HCT116 (cell line): ENCODE results near the gene FFAR4. TPM values are rescaled to one million over a fixed set of nuclear protein-coding genes. Genes with fewer than 3 reads are reported as not detected.

Source experiments
- ATAC-seq: fragments of 200-7000 bp; cut with Tn5 transposase; 2 replicates; pipeline ENCODE4 v1.9.1; 2020; ENCODE audit warnings: mild to moderate bottlenecking, moderate library complexity
- BruUV-seq: library from RNA; stranded (reverse); fragments of 400-500 nt; replicated peaks from 2 replicates; lab custom pipeline; 2021; lab: Mats Ljungman, UMichigan
- CTCF ChIA-PET: fragments of 300-600 bp; sonication (Branson Sonifier 250); formaldehyde crosslinking; loops from one replicate; lab custom pipeline; 2021; ENCODE audit warnings: antibody characterized with exemption; lab: Charles Lee
- POLR2A ChIA-PET: fragments of 300-600, 350-600 bp; sonication (Branson Sonifier 250); formaldehyde crosslinking; loops from one replicate; lab custom pipeline; 2021; ENCODE audit warnings: antibody characterized with exemption; lab: Charles Lee
- RAD21 ChIA-PET, 2 experiments: fragments of 300-600 bp; sonication (Branson Sonifier 250); formaldehyde crosslinking; loops; one replicate each; lab custom pipeline; 2023; ENCODE audit warnings: low total read pairs in 2 of 2; ENCODE audit not compliant: uncharacterized antibody in 2 of 2, unreplicated experiment in 2 of 2, low non-redundant PET in 1 of 2; lab: Charles Lee
- DNase-seq: peaks from one replicate; pipeline ENCODE4 v3.0.0-alpha.2; 2010; ENCODE audit warnings: low read depth, low spot score
- H2AFZ ChIP-seq: fragments of 200-600 bp; shearing (Covaris generic), sonication (generic); 2 replicates; pipeline ENCODE4 v1.6.1; 2017; ENCODE audit warnings: low read depth, mixed run types, mixed read lengths, antibody characterized with exemption, low read length; ENCODE audit not compliant: poor library complexity, severe bottlenecking
- H3K27ac ChIP-seq: 2 replicates; pipeline ENCODE4 v1.5.1; 2012; ENCODE audit warnings: low read depth, low read length
- H3K27me3 ChIP-seq: fragments of 200-600 bp; sonication (generic); 2 replicates; pipeline ENCODE4 v1.6.1; 2016; ENCODE audit warnings: mixed run types, low read length, mixed read lengths; ENCODE audit not compliant: insufficient read depth
- H3K36me3 ChIP-seq, 2 experiments: fragments of 200-500 bp in 1 of 2; fragments of 200-600 bp in 1 of 2; sonication (Bioruptor generic) in 1 of 2; sonication (generic) in 1 of 2; 2 replicates each; pipeline versions ENCODE4 v1.5.1 to v1.6.1; 2014 to 2016; ENCODE audit warnings: low read length in 2 of 2, inconsistent platforms in 1 of 2, mixed read lengths in 1 of 2, mixed run types in 1 of 2; ENCODE audit not compliant: insufficient read depth in 2 of 2, control insufficient read depth in 1 of 2
- H3K4me1 ChIP-seq, 2 experiments: fragments of 200-600 bp in 1 of 2; sonication (generic) in 1 of 2; 2 replicates each; pipeline versions ENCODE4 v1.5.1 to v1.6.1; 2012 to 2017; ENCODE audit warnings: low read length in 2 of 2, inconsistent platforms in 1 of 2, mild to moderate bottlenecking in 1 of 2, mixed read lengths in 1 of 2, mixed run types in 1 of 2, moderate library complexity in 1 of 2; ENCODE audit not compliant: insufficient read depth in 2 of 2, control insufficient read depth in 1 of 2
- H3K4me2 ChIP-seq: fragments of 200-600 bp; sonication (generic); 2 replicates; pipeline ENCODE4 v1.6.1; 2017; ENCODE audit warnings: mixed run types, low read length, mixed read lengths
- H3K4me3 ChIP-seq, 2 experiments: fragments of 200-600 bp in 1 of 2; sonication (generic) in 1 of 2; replicated peaks in 1 of 2; 2 replicates each; pipeline ENCODE4 v1.5.1; 2011 to 2016; ENCODE audit warnings: low read length in 2 of 2, control low read depth in 1 of 2, low read depth in 1 of 2, mild to moderate bottlenecking in 1 of 2, mixed read lengths in 1 of 2, mixed run types in 1 of 2
- H3K79me2 ChIP-seq: fragments of 200-600 bp; sonication (generic); 2 replicates; pipeline ENCODE4 v1.6.1; 2017; ENCODE audit warnings: mild to moderate bottlenecking, mixed run types, low read length, moderate library complexity, mixed read lengths; ENCODE audit not compliant: insufficient read depth
- H3K9ac ChIP-seq: fragments of 200-600 bp; sonication (generic); 2 replicates; pipeline ENCODE4 v1.6.1; 2016; ENCODE audit warnings: low read length, mixed read lengths
- H3K9me2 ChIP-seq: fragments of 200-600 bp; sonication (generic), shearing (Covaris generic); 2 replicates; pipeline ENCODE4 v1.6.1; 2017; ENCODE audit warnings: mixed run types, mild to moderate bottlenecking, moderate library complexity; ENCODE audit not compliant: insufficient read depth
- H3K9me3 ChIP-seq, 2 experiments: fragments of 200-500 bp in 1 of 2; fragments of 200-600 bp in 1 of 2; sonication (Bioruptor generic) in 1 of 2; sonication (generic) in 1 of 2; 2 replicates each; pipeline ENCODE4 v1.6.1; 2014 to 2017; ENCODE audit warnings: low read length in 2 of 2, mixed read lengths in 2 of 2, inconsistent platforms in 1 of 2, low read depth in 1 of 2, mild to moderate bottlenecking in 1 of 2, mixed run types in 1 of 2, moderate library complexity in 1 of 2; ENCODE audit not compliant: control insufficient read depth in 1 of 2, insufficient read depth in 1 of 2
- H4K20me1 ChIP-seq: fragments of 200-600 bp; sonication (generic), shearing (Covaris generic); 2 replicates; pipeline ENCODE4 v1.6.1; 2017; ENCODE audit warnings: mixed run types, mild to moderate bottlenecking, moderate library complexity; ENCODE audit not compliant: insufficient read depth
- CEBPB ChIP-seq: IDR thresholded peaks from 2 replicates; pipeline ENCODE4 v1.6.1; 2012; ENCODE audit warnings: low read depth
- EGR1 ChIP-seq: IDR thresholded peaks from 2 replicates; pipeline ENCODE4 v1.6.1; 2012; ENCODE audit warnings: low read depth
- ELF1 ChIP-seq: IDR thresholded peaks from 2 replicates; pipeline ENCODE4 v1.6.1; 2012; ENCODE audit warnings: low read depth, borderline replicate concordance
- EZH2phosphoT487 ChIP-seq: fragments of 200-600 bp; IDR thresholded peaks from 2 replicates; pipeline ENCODE4 v1.6.1; 2018; ENCODE audit warnings: antibody characterized with exemption, borderline replicate concordance
- POLR2A ChIP-seq: IDR thresholded peaks from 2 replicates; pipeline ENCODE4 v1.7.0; 2011; ENCODE audit warnings: borderline replicate concordance; ENCODE audit not compliant: insufficient read depth, insufficient read length; ENCODE audit errors: extremely low read depth
- POLR2AphosphoS5 ChIP-seq: IDR thresholded peaks from 2 replicates; pipeline ENCODE4 v1.6.1; 2011; ENCODE audit warnings: mild to moderate bottlenecking, low read depth, low read length, moderate library complexity
- RAD21 ChIP-seq: IDR thresholded peaks from 2 replicates; pipeline ENCODE4 v1.6.1; 2012; ENCODE audit warnings: low read depth, mild to moderate bottlenecking
- SP1 ChIP-seq: IDR thresholded peaks from 2 replicates; pipeline ENCODE4 v1.6.1; 2012; ENCODE audit warnings: low read depth
- TCF7L2 ChIP-seq: IDR thresholded peaks from 2 replicates; pipeline ENCODE4 v1.7.0; 2011; ENCODE audit warnings: borderline replicate concordance, inconsistent platforms; ENCODE audit not compliant: insufficient read depth, insufficient read length; ENCODE audit errors: extremely low read depth
- intact Hi-C: fragments of 100-400 bp; cut with micrococcal nuclease; formaldehyde crosslinking; loops from 2 replicates; pipeline ENCODE4 v1.10.0; 2022
- total RNA-seq: library from RNA; stranded (reverse); gene quantifications from one replicate; pipeline ENCODE4 v1.2.1, GENCODE V29; 2021; ENCODE audit not compliant: unreplicated experiment
- TF ChIP-seq, protein P1 (sequence below), 3 experiments: fragments of 200-600 bp in 1 of 3; sonication (generic) in 1 of 3; IDR thresholded peaks in 2 of 3; conservative IDR thresholded peaks in 1 of 3; 2 replicates each; pipeline ENCODE4 v1.5.1; 2012 to 2017; ENCODE audit warnings: low read depth in 2 of 3, low read length in 2 of 3, antibody characterized with exemption in 1 of 3, borderline replicate concordance in 1 of 3, control low read depth in 1 of 3, mild to moderate bottlenecking in 1 of 3, mixed read lengths in 1 of 3, mixed run types in 1 of 3, moderate library complexity in 1 of 3; ENCODE audit not compliant: insufficient read depth in 1 of 3

Gene FFAR4
- total RNA-seq, 1 experiment from 2014 or later, result not detected

- intact Hi-C loops, result loop anchor here (1.0 to 2.0 kb wide), 2 partner anchors 125 to 262 kb away; no protein-coding TSS in a partner anchor
- Histone ChIP-seq H4K20me1 (no peaks in the 10 kb centered on the region), H3K9me3 (no peaks in the 10 kb centered on the region)
- TF ChIP-seq POLR2A, result no peak
- TF ChIP-seq, protein P1, sequence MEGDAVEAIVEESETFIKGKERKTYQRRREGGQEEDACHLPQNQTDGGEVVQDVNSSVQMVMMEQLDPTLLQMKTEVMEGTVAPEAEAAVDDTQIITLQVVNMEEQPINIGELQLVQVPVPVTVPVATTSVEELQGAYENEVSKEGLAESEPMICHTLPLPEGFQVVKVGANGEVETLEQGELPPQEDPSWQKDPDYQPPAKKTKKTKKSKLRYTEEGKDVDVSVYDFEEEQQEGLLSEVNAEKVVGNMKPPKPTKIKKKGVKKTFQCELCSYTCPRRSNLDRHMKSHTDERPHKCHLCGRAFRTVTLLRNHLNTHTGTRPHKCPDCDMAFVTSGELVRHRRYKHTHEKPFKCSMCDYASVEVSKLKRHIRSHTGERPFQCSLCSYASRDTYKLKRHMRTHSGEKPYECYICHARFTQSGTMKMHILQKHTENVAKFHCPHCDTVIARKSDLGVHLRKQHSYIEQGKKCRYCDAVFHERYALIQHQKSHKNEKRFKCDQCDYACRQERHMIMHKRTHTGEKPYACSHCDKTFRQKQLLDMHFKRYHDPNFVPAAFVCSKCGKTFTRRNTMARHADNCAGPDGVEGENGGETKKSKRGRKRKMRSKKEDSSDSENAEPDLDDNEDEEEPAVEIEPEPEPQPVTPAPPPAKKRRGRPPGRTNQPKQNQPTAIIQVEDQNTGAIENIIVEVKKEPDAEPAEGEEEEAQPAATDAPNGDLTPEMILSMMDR (IDR thresholded peaks at IDR 0.05 in 2 of 3, conservative IDR thresholded peaks at IDR 0.05 in 1 of 3; ENCODE audit: borderline replicate concordance in 1 of 3, insufficient read depth in 1 of 3, low read depth in 2 of 3, low read length in 2 of 3), result peak; percentile 49 to 86 (median 79); a peak in 5 of 6 replicates
- no peak for TF ChIP-seq EZH2phosphoT487
- TF ChIP-seq POLR2AphosphoS5, result no peak
- TF ChIP-seq SP1, result no peak
- no peak for TF ChIP-seq CEBPB
- no peak for TF ChIP-seq TCF7L2
- no peak for TF ChIP-seq ELF1
- TF ChIP-seq RAD21, result peak; percentile 73
- no peak for TF ChIP-seq EGR1
- TF ChIP-seq, all 23 proteins: peak for 2
- Histone ChIP-seq H3K4me3 (no peak overlapping the region), H3K27ac (no peak overlapping the region), H3K9me2 (no peaks in the 10 kb centered on the region), H3K4me1 (peaks cover 0 to 7% of the 10 kb centered on the region in 2 experiments; a peak in 2 of 4 replicates), H3K4me2 (peak overlapping the region; percentile 33; the same call in 1 of the 2 replicates), H3K36me3 (no peaks in the 10 kb centered on the region), H3K79me2 (no peaks in the 10 kb centered on the region), H3K9ac (no peak overlapping the region), H2AFZ (peak overlapping the region; percentile 94), H3K27me3 (no peaks in the 10 kb centered on the region)
- POLR2A ChIA-PET, result interaction anchor here (1.1 kb wide), 1 partner anchor 103 kb away, joined by 5 read pairs; no protein-coding TSS in a partner anchor
- DNase-seq (peak; percentile 47), ATAC-seq (peak; percentile 99)
- RAD21 ChIA-PET, result interaction anchor here (0.6 to 1.6 kb wide), 3 partner anchors 124 to 192 kb away, joined by 3 to 16 read pairs (median 6); no protein-coding TSS in a partner anchor
- no TSS peak for BruUV-seq
- CTCF ChIA-PET, result interaction anchor here (0.8 to 3.1 kb wide), 22 partner anchors 9 to 304 kb away, joined by 3 to 71 read pairs (median 5); partner anchors contain the start of gene FRA10AC1
Observed at GRCh38 chr10:93554760-93555432, 11.6 kb upstream of the FFAR4 start.
